GM21717 (cell line): ENCODE data around the gene SLC3A2.
"Not testable (repeated sequence)": the region's sequence is repeated elsewhere in the genome, so short reads cannot be mapped to it uniquely, and the experiment has no call there.

Experiments
- ATAC-seq: cut with Tn5 transposase; IDR thresholded peaks from one replicate; pipeline ENCODE4 v1.9.1; 2021; ENCODE audit warnings: mild to moderate bottlenecking, moderate library complexity; ENCODE audit not compliant: unreplicated experiment

Gene SLC3A2

GRCh38 chr11:62926680-62927455 lies 46.2 kb downstream of the SLC3A2 start:
- no peak for ATAC-seq

- no peak for ATAC-seq
Observed at GRCh38 chr11:62928011-62928410, 47.3 kb downstream of the SLC3A2 start.

GRCh38 chr11:62930157-62930556 lies 49.5 kb downstream of the SLC3A2 start:
- ATAC-seq, result no peak

GRCh38 chr11:62930666-62931065 lies 50.0 kb downstream of the SLC3A2 start:
- no peak for ATAC-seq

- ATAC-seq, result no peak
Observed at GRCh38 chr11:62931499-62932278, 51.0 kb downstream of the SLC3A2 start.

GRCh38 chr11:62933285-62933684 lies 52.6 kb downstream of the SLC3A2 start:
- ATAC-seq, result no peak

- no peak for ATAC-seq
Observed at GRCh38 chr11:62933750-62934495, 53.2 kb downstream of the SLC3A2 start.

- no peak for ATAC-seq
Observed at GRCh38 chr11:62934496-62934785, 53.7 kb downstream of the SLC3A2 start.

- not testable (repeated sequence) for ATAC-seq
Observed at GRCh38 chr11:62937528-62937927, 56.8 kb downstream of the SLC3A2 start.
